Measurements from ENCODE around the gene IGFBP4. TPM values are rescaled to one million over a fixed set of nuclear protein-coding genes. Genes with fewer than 3 reads are reported as not detected.

Gene IGFBP4
- total and polyA plus RNA-seq, 11 donors: 103 to 342 (median 133) TPM

- no peak for ATAC-seq
- no peaks in the 10 kb centered on the region for H3K27me3 ChIP-seq
- H3K9me3 ChIP-seq: peaks cover 0 to 10% (median 0%) of the 10 kb centered on the region in 12 donors
- H3K36me3 ChIP-seq: no peaks in the 10 kb centered on the region
- WGBS, 4 donors: 95 to 98% (median 97%) methylated on average over 5 of the region's 5 CpGs
- H3K27ac ChIP-seq: no peak overlapping the region
- no peak for DNase-seq
- H3K4me3 ChIP-seq: no peak overlapping the region
- intact Hi-C loops (cut with DNase I): no loop called here
- H3K4me1 ChIP-seq: peaks cover 3 to 19% (median 13%) of the 10 kb centered on the region in 12 donors
- TF ChIP-seq POLR2A (IDR thresholded peaks at IDR 0.05) (no peak), CTCF (IDR thresholded peaks at IDR 0.05) (no peak)
Measured at GRCh38 chr17:40502716-40503115, 59.5 kb downstream of the IGFBP4 start.

- no peak for TF ChIP-seq POLR2A (IDR thresholded peaks at IDR 0.05)
- no peak for TF ChIP-seq CTCF (IDR thresholded peaks at IDR 0.05)
- Histone ChIP-seq H3K27ac (no peak overlapping the region), H3K4me1 (peaks cover 3 to 19% (median 13%) of the 10 kb centered on the region in 12 donors), H3K4me3 (no peak overlapping the region), H3K27me3 (no peaks in the 10 kb centered on the region), H3K36me3 (no peaks in the 10 kb centered on the region), H3K9me3 (peaks cover 0 to 10% (median 0%) of the 10 kb centered on the region in 12 donors)
- ATAC-seq (no peak), DNase-seq (no peak)
- intact Hi-C loops (cut with DNase I): no loop called here
- WGBS, 4 donors: 95 to 100% (median 98%) methylated on average over 2 of the region's 2 CpGs
Measured at GRCh38 chr17:40503154-40503553, 59.9 kb downstream of the IGFBP4 start.

GRCh38 chr17:40506786-40507185 lies 63.5 kb downstream of the IGFBP4 start:
- no peak overlapping the region for H3K27ac ChIP-seq
- ATAC-seq (no peak), DNase-seq (peak in 1 of 5 donors; percentile 5)
- peaks cover 0 to 10% (median 0%) of the 10 kb centered on the region in 12 donors for H3K9me3 ChIP-seq
- intact Hi-C loops (cut with DNase I): no loop called here
- no peaks in the 10 kb centered on the region for H3K36me3 ChIP-seq
- 86 to 93% (median 88%) methylated on average over 5 of the region's 5 CpGs for WGBS, 4 donors
- TF ChIP-seq CTCF (IDR thresholded peaks at IDR 0.05) (no peak), POLR2A (IDR thresholded peaks at IDR 0.05) (no peak)
- H3K4me1 ChIP-seq: peaks cover 0 to 10% (median under 1%) of the 10 kb centered on the region in 12 donors
- H3K4me3 ChIP-seq: no peak overlapping the region
- H3K27me3 ChIP-seq: no peaks in the 10 kb centered on the region

Other genes with a start within 250 kb of the IGFBP4 start
- 10 to 100 TPM in 6 of 9 donors, 1 to 10 TPM in 3; 8.4 to 17.6 (median 11.2) TPM for gene WIPF2, start 224.1 kb upstream of the IGFBP4 start, total RNA-seq
- 10 to 100 TPM in 1 of 2 donors, 1 to 10 TPM in 1; 6.6 to 12.2 TPM for gene WIPF2, start 224.1 kb upstream of the IGFBP4 start, polyA plus RNA-seq
- gene CDC6, start 155.6 kb upstream of the IGFBP4 start, total RNA-seq: 1 to 10 TPM in 2 of 9 donors, under 1 TPM in 7; 0.07 to 9.8 (median 0.69) TPM
- 1 to 10 TPM in 1 of 2 donors, under 1 TPM in 1; 0.34 to 2.8 TPM for gene CDC6, start 155.6 kb upstream of the IGFBP4 start, polyA plus RNA-seq
- 10 to 100 TPM; 14.1 to 41.4 (median 19.4) TPM for gene RARA, start 134.3 kb upstream of the IGFBP4 start, total RNA-seq
- gene RARA, start 134.3 kb upstream of the IGFBP4 start, polyA plus RNA-seq: 10 to 100 TPM; 15.5 to 22.0 TPM
- gene GJD3, start 78.7 kb upstream of the IGFBP4 start, total RNA-seq: 1 to 10 TPM; 1.2 to 8.7 (median 2.2) TPM
- gene GJD3, start 78.7 kb upstream of the IGFBP4 start, polyA plus RNA-seq: under 1 TPM; 0.30 to 0.35 TPM
- gene TOP2A, start 25.6 kb upstream of the IGFBP4 start, total RNA-seq: 10 to 100 TPM in 1 of 9 donors, 1 to 10 TPM in 5, under 1 TPM in 3; 0.39 to 28.9 (median 1.7) TPM
- gene TOP2A, start 25.6 kb upstream of the IGFBP4 start, polyA plus RNA-seq: under 1 TPM; 0.11 to 0.28 TPM
- gene TNS4, start 58.2 kb downstream of the IGFBP4 start, total RNA-seq: under 1 TPM in 2 of 9 donors, not detected in 7; 0.16 to 0.91 TPM
- not detected for gene TNS4, start 58.2 kb downstream of the IGFBP4 start, polyA plus RNA-seq
- gene CCR7, start 122.0 kb downstream of the IGFBP4 start, total RNA-seq: 1 to 10 TPM in 1 of 9 donors, under 1 TPM in 5, not detected in 3; 0.09 to 2.2 (median 0.23) TPM
- gene CCR7, start 122.0 kb downstream of the IGFBP4 start, polyA plus RNA-seq: under 1 TPM; 0.15 to 0.35 TPM
- gene SMARCE1, start 204.4 kb downstream of the IGFBP4 start, total RNA-seq: 10 to 100 TPM; 51.8 to 88.0 (median 59.4) TPM
- 10 to 100 TPM; 38.6 to 60.9 TPM for gene SMARCE1, start 204.4 kb downstream of the IGFBP4 start, polyA plus RNA-seq
- gene KRT222, start 221.7 kb downstream of the IGFBP4 start, total RNA-seq: 1 to 10 TPM in 1 of 9 donors, under 1 TPM in 4, not detected in 4; 0.25 to 1.3 (median 0.96) TPM
- gene KRT222, start 221.7 kb downstream of the IGFBP4 start, polyA plus RNA-seq: not detected

Measured in heart left ventricle (tissue), 16 donors.